ENCODE results near the gene HBE1. TPM values are rescaled to one million over a fixed set of nuclear protein-coding genes. Genes with fewer than 3 reads are reported as not detected.

HBE1 gene
- total and polyA plus RNA-seq, 8 donors, result 3.5 TPM; not detected in 7

- no peak overlapping the region for H3K4me3 ChIP-seq
- no peaks in the 10 kb centered on the region for H3K36me3 ChIP-seq
- intact Hi-C loops (cut with DNase I), result no loop called here
- ATAC-seq, result no peak
- no peak overlapping the region for H3K27ac ChIP-seq
- H3K4me1 ChIP-seq, result no peaks in the 10 kb centered on the region
- no peak for DNase-seq
- TF ChIP-seq CTCF (IDR thresholded peaks at IDR 0.05), result no peak
- no peak for FAIRE-seq
- H3K9me3 ChIP-seq, result no peaks in the 10 kb centered on the region
- no peaks in the 10 kb centered on the region for H3K27me3 ChIP-seq
Measured at GRCh38 chr11:5281596-5281995, 11.9 kb upstream of the HBE1 start.

- DNase-seq, result peak in 2 of 6 donors; percentile 4 to 19
- no peak overlapping the region for H3K27ac ChIP-seq
- intact Hi-C loops (cut with DNase I), result no loop called here
- TF ChIP-seq CTCF (IDR thresholded peaks at IDR 0.05), result no peak
- no peak overlapping the region for H3K4me3 ChIP-seq
- no peaks in the 10 kb centered on the region for H3K4me1 ChIP-seq
- FAIRE-seq, result no peak
- WGBS, 2 donors, result 53 to 68% methylated on average over 3 of the region's 3 CpGs
- peak in 3 of 4 donors; percentile 51 to 63 (median 53) for ATAC-seq
- no peaks in the 10 kb centered on the region for H3K36me3 ChIP-seq
- H3K9me3 ChIP-seq, result no peaks in the 10 kb centered on the region
- H3K27me3 ChIP-seq, result no peaks in the 10 kb centered on the region
Measured at GRCh38 chr11:5280582-5281102, 10.9 kb upstream of the HBE1 start.

- DNase-seq, result no peak
- FAIRE-seq, result no peak
Measured at GRCh38 chr11:5279471-5280090, 9.8 kb upstream of the HBE1 start.

GRCh38 chr11:5277807-5278382 lies 8.2 kb upstream of the HBE1 start:
- no peak overlapping the region for H3K4me3 ChIP-seq
- no peaks in the 10 kb centered on the region for H3K36me3 ChIP-seq
- H3K27me3 ChIP-seq, result no peaks in the 10 kb centered on the region
- 65 to 75% methylated on average over 1 of the region's 1 CpG for WGBS, 2 donors
- FAIRE-seq (no peak), DNase-seq (no peak), ATAC-seq (no peak)
- intact Hi-C loops (cut with DNase I), result no loop called here
- H3K9me3 ChIP-seq, result no peaks in the 10 kb centered on the region
- TF ChIP-seq CTCF (IDR thresholded peaks at IDR 0.05), result no peak
- H3K27ac ChIP-seq, result no peak overlapping the region
- H3K4me1 ChIP-seq, result no peaks in the 10 kb centered on the region

More at GRCh38 chr11:5279471-5280090, 9.8 kb upstream of the HBE1 start:
- Histone ChIP-seq H3K36me3 (no peaks in the 10 kb centered on the region), H3K4me3 (no peak overlapping the region), H3K27me3 (no peaks in the 10 kb centered on the region), H3K9me3 (no peaks in the 10 kb centered on the region), H3K27ac (no peak overlapping the region), H3K4me1 (no peaks in the 10 kb centered on the region)
- no peak for ATAC-seq
- TF ChIP-seq CTCF (IDR thresholded peaks at IDR 0.05), result no peak
- WGBS, 2 donors, result 72% methylated on average over 4 of the region's 4 CpGs
- intact Hi-C loops (cut with DNase I), result no loop called here

- Histone ChIP-seq H3K4me1 (no peaks in the 10 kb centered on the region), H3K4me3 (no peak overlapping the region), H3K9me3 (no peaks in the 10 kb centered on the region), H3K27me3 (no peaks in the 10 kb centered on the region), H3K36me3 (no peaks in the 10 kb centered on the region), H3K27ac (no peak overlapping the region)
- ATAC-seq (no peak), DNase-seq (no peak), FAIRE-seq (no peak)
- WGBS, 2 donors, result 63 to 74% methylated on average over 2 of the region's 2 CpGs
- TF ChIP-seq CTCF (IDR thresholded peaks at IDR 0.05), result no peak
- intact Hi-C loops (cut with DNase I), result no loop called here
Measured at GRCh38 chr11:5276697-5277096, 7.0 kb upstream of the HBE1 start.
